ENCODE data around the gene CNIH2.
"Not testable (repeated sequence)": the region's sequence is repeated elsewhere in the genome, so short reads cannot be mapped to it uniquely, and the experiment has no call there.

Gene CNIH2

GRCh38 chr11:66291706-66292542 lies 13.9 kb downstream of the CNIH2 start, which contains the start of gene TMEM151A:
Gene TMEM151A (plus strand): TSS chr11:66291894. CDS start chr11:66292014, 120 bp downstream.
- no peak for DNase-seq (ENCODE audit: low read depth)

GRCh38 chr11:66292543-66293332 lies 14.8 kb downstream of the CNIH2 start:
- DNase-seq (ENCODE audit: low read depth), result no peak

GRCh38 chr11:66293352-66293751 lies 15.4 kb downstream of the CNIH2 start:
- DNase-seq (ENCODE audit: low read depth), result no peak

GRCh38 chr11:66293777-66294625 lies 16.0 kb downstream of the CNIH2 start:
- DNase-seq (ENCODE audit: low read depth), result no peak

GRCh38 chr11:66294626-66295620 lies 16.9 kb downstream of the CNIH2 start:
- DNase-seq (ENCODE audit: low read depth), result no peak

- no peak for DNase-seq (ENCODE audit: low read depth)
These were observed 19.6 kb downstream of the CNIH2 start for GRCh38 chr11:66297610-66298009.

- DNase-seq (ENCODE audit: low read depth), result no peak
These were observed 21.2 kb downstream of the CNIH2 start for GRCh38 chr11:66299186-66299585.

- DNase-seq (ENCODE audit: low read depth), result no peak
These were observed 24.7 kb downstream of the CNIH2 start for GRCh38 chr11:66302656-66303055.

- DNase-seq (ENCODE audit: low read depth), result no peak
These were observed 31.5 kb downstream of the CNIH2 start for GRCh38 chr11:66309475-66309874.

- DNase-seq (ENCODE audit: low read depth), result no peak
These were observed 32.3 kb downstream of the CNIH2 start for GRCh38 chr11:66310324-66310723.

- DNase-seq (ENCODE audit: low read depth), result not testable (repeated sequence)
These were observed 32.9 kb downstream of the CNIH2 start for GRCh38 chr11:66310803-66311440.

- no peak for DNase-seq (ENCODE audit: low read depth)
These were observed 33.5 kb downstream of the CNIH2 start for GRCh38 chr11:66311470-66311964.

- DNase-seq (ENCODE audit: low read depth), result peak; percentile 97
These were observed 34.1 kb downstream of the CNIH2 start for GRCh38 chr11:66311965-66312548.

- DNase-seq (ENCODE audit: low read depth), result peak; percentile 91
These were observed 34.8 kb downstream of the CNIH2 start for GRCh38 chr11:66312549-66313320.

- DNase-seq (ENCODE audit: low read depth), result no peak
These were observed 35.6 kb downstream of the CNIH2 start for GRCh38 chr11:66313321-66314185.

- DNase-seq (ENCODE audit: low read depth), result no peak
These were observed 36.2 kb downstream of the CNIH2 start for GRCh38 chr11:66314186-66314501.

GRCh38 chr11:66314561-66315497 lies 36.9 kb downstream of the CNIH2 start:
- no peak for DNase-seq (ENCODE audit: low read depth)
